AG10803 (cell line): ENCODE data around the gene RANBP6.
"Not testable (repeated sequence)": the region's sequence is repeated elsewhere in the genome, so short reads cannot be mapped to it uniquely, and the experiment has no call there.

Experiments
- DNase-seq: peaks from one replicate; pipeline ENCODE4 v3.0.0; 2010; ENCODE audit warnings: low read depth
- H3K4me3 ChIP-seq: 2 replicates; pipeline ENCODE4 v1.5.1; 2011; ENCODE audit warnings: mild to moderate bottlenecking, low read length, control low read depth
- TF ChIP-seq, protein P1 (sequence below): conservative IDR thresholded peaks from 2 replicates; pipeline ENCODE4 v1.5.1; 2011; ENCODE audit warnings: mild to moderate bottlenecking, low read length, control low read depth, inconsistent platforms

Gene RANBP6

GRCh38 chr9:6029604-6030274 lies 14.3 kb upstream of the RANBP6 start:
- TF ChIP-seq, protein P1, sequence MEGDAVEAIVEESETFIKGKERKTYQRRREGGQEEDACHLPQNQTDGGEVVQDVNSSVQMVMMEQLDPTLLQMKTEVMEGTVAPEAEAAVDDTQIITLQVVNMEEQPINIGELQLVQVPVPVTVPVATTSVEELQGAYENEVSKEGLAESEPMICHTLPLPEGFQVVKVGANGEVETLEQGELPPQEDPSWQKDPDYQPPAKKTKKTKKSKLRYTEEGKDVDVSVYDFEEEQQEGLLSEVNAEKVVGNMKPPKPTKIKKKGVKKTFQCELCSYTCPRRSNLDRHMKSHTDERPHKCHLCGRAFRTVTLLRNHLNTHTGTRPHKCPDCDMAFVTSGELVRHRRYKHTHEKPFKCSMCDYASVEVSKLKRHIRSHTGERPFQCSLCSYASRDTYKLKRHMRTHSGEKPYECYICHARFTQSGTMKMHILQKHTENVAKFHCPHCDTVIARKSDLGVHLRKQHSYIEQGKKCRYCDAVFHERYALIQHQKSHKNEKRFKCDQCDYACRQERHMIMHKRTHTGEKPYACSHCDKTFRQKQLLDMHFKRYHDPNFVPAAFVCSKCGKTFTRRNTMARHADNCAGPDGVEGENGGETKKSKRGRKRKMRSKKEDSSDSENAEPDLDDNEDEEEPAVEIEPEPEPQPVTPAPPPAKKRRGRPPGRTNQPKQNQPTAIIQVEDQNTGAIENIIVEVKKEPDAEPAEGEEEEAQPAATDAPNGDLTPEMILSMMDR: no peak
- no peak overlapping the region for H3K4me3 ChIP-seq
- DNase-seq: no peak

DNA sequence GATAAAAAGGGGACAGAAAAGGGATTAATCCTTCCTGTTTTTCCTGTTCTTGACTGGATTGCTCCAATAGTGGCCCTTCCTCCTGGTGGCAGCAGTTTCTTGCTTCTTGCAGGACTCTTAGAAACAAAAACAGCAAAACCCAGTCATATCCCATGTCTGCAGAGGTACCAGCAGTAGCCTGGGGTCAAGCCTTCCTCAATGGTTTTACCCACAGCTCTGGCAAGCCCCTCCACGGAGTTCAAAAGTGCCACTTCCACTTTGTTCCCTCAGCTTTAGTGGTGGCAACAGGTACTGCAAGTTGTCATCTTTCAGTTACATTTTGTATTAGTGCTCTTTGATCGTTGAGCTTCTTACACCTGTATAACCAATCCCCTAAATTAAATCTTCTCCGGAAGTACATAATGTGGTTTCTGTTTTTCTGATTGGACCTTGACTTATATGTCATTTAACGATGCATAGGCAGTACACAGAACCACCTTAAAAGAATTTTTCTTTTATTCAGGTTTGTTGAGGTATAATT lies 8.7 kb upstream of the RANBP6 start:
- H3K4me3 ChIP-seq: no peak overlapping the region
- DNase-seq: no peak
- TF ChIP-seq, protein P1: peak; percentile 58

DNA sequence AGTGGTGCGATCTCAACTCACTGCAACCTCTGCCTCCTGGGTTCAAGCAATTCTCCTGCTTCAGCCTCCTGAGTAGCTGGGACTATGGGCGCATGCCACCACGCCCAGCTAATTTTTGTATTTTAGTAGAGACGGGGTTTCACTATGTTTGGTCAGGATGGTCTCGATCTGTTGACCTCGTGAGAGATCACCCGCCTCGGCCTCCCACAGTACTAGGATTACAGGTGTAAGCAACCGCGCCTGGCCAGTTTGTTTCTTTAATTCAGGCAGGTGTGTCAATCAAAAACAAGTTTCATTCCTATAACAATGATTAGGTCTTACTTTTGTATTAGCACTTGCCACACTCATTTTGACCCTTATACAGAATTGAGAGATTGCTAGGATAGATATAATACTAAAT lies 1.6 kb upstream of the RANBP6 start:
- H3K4me3 ChIP-seq, DNase-seq: not testable (repeated sequence)

DNA sequence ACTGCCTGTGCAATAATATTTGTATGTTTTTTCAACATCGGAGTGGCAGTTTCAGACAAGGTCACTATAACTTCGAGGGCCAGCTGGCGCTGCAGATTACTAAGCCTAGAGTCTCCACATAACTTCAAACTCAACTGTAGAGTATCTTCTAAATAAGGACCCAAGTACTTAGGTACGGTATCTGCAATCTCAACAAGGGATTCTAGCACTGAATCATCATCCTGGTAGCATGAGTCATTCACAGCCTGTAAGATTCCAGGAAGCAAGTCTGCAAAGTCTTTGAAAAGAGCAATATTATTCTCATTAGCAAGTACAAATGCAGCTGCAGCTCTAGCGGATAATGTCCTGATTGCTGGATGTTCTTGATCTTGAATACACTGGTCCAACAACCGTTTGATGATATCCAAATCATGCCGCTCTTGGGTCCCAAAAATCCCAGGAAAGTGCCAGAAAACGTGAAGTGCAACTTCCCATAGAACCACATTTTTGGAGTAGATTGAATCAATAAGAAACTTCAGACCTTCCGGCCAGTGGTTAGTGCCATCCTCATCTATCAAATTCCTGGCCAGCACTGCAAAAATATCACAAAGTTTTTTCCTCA lies 654 bp downstream of the RANBP6 start:
- TF ChIP-seq, protein P1: no peak
- H3K4me3 ChIP-seq: peak overlapping the region; percentile 61
- DNase-seq: peak; percentile 46

- peak; percentile 99 for DNase-seq
- H3K4me3 ChIP-seq: peak overlapping the region; percentile 83
- TF ChIP-seq, protein P1: no peak
Observed at GRCh38 chr9:6008169-6008979, 7.0 kb downstream of the RANBP6 start.

DNA sequence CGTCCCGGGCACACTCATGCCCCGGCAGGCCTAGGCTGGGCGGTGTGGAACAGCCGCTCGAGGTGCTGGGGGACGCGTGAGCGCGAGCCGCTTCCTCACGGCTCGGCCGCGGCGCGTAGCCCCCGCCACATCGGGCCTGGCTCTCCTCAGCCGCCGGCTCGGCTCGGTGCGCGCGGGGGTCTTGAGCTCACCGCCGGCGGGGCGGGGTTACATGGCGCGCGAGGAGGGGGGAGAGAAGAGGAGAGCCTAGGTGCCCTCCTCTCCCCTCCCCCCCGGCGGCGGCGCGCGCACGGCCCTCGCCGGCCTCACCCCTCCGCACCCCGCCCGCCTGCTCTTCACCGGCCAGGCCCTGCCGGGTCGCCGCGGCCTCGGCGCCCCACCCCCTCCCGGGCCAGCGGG lies 7.7 kb downstream of the RANBP6 start:
- TF ChIP-seq, protein P1: no peak
- peak overlapping the region; percentile 83 for H3K4me3 ChIP-seq
- DNase-seq: peak; percentile 55

DNA sequence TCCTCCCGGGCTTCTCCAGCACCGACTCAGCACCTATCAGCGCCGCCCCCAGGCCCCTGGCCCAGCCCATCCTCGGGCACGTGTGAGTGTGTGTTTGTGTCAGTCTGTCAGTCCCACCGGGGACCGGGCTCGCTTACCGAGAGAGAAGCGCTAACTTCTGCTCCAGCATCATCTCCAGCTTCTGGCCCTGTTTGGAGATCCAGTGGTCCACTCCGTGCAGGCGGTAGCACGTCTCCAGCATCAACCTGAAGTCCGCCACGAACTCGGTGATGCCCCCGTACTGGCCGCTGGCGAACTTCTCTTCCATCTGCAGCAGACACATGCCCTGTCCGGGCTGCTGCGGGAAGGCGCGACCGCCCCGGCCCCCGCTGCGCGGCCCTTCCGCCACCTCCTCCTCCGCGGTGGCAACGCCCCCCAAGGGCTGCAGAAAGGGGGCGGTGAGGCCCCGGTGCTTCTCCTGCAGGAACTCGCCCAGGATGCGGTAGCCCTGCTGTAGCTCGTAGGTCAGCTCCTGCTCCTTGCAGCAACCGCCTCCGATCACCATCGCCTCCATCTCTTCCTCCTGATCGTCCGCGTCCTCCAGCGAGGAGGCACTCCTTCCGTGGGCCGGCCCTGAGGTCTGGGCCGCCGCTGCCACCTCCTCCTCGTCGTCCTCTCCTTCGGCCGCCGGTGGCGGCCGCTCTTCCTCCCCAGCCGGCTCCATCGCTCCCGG lies 8.2 kb downstream of the RANBP6 start:
- peak overlapping the region; percentile 83 for H3K4me3 ChIP-seq
- TF ChIP-seq, protein P1: no peak
- DNase-seq: peak; percentile 18
